G401.6 (cell line): ENCODE data around the gene OR7G3.

Experiments used
- FAIRE-seq: peaks from 2 replicates; lab custom pipeline; 2012; peaks lifted over from hg19 to GRCh38; lab: Jason Lieb, UNC

Gene OR7G3

DNA sequence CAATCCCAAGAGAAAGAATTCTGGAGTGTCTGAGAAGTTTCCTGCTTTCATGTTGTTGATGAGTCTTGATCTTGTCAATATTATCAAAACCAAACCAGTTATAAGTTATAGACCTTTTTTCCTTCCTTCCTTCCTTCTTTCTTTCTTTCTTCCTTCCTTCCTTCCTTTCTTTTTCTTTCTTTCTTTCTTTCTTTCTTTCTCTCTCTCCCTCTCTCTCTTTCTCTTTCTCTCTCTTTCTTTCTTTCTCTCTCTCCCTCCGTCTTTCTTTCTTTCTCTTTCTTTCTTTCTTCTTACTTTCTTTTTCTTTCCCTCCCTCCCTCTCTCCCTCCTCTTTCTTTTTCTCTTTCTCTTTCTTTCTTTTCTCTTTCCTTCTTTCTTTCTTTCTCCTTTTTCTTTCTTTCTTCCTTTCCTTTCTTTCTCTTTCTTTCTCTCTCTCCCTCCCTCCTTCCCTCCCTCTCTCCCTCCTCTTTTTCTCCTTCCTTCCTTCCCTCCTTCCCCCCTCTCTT is at the start of gene OR7G3:
Gene OR7G3, minus strand, starts transcription at position 51 of the 506 bp plus-strand sequence. Its CDS starts 0 bp downstream, at position 51.
- no peak for FAIRE-seq

DNA sequence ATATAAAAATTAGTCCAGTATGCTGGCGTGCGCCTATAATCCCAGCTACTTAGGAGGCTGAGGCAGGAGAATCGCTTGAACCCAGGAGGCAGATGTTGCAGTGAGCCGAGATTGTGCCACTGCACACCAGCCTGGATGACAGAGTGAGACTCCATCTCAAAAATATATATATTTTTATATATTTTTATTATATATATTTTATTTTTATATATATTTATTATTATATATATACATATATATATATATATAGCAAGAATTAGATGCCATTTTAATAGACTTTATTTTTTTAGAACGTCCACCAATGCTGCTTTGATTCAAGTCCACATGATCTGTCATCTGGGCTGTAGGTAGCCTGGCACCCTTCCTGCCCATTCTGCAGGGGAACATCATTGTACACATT is 48.6 kb upstream of the OR7G3 start:
- no peak for FAIRE-seq

DNA sequence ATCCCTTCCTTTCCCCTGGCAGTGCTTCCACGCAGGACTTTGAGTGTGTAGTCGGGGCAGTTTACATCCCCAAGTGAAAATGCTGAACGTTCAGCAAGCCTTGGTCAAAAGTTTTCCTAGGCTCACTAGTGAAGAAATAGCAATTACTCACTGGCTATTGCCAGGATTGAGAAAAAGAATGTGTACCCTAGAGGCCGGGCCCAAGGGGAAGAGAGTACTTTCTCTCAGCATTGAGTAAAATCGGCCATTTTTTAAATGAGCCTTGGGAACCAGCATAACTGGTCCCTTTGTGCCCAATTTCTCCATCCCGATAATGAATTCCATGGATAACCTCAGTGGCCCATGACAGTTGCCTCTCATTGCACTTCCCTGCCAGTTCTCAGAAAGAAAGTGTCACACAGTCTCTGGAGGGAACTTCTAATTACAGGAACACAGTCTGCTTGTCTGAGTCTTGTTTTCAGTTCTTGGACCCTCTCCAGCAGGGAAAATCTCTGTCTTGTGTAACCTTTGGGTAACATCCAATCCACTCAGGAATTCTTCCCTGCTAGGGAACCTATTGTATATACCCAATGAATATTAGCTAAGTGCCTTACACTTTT is 44.7 kb upstream of the OR7G3 start:
- no peak for FAIRE-seq

GRCh38 chr19:9166846-9167245 is 40.1 kb upstream of the OR7G3 start:
- FAIRE-seq, result no peak

GRCh38 chr19:9165261-9165660 is 38.5 kb upstream of the OR7G3 start:
- no peak for FAIRE-seq

GRCh38 chr19:9161427-9161826 is 34.7 kb upstream of the OR7G3 start:
- FAIRE-seq, result no peak

DNA sequence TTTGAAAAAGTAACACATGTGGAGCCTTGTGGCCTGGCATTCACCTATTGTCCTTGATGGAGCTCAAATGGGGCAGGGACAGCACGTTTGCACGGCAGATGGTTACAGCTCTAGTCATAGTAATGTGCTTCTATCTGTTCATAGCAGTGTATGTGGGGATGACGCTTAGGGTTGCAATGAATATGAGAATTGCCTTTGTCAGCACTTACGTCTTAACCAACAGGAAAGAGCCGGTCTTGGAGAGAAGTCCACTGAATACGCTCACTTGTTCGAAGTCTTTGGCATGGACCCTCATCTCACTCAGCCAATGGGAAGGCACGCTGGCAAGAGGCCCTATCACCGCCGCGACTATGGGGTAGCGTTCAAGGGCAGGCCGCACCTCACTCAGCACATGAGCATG is 33.1 kb upstream of the OR7G3 start:
- no peak for FAIRE-seq

- no peak for FAIRE-seq
These were observed 29.6 kb upstream of the OR7G3 start for GRCh38 chr19:9156304-9156703.

GRCh38 chr19:9155591-9155990 is 28.8 kb upstream of the OR7G3 start:
- FAIRE-seq, result no peak

GRCh38 chr19:9151367-9151766 is 24.6 kb upstream of the OR7G3 start:
- FAIRE-seq, result no peak

GRCh38 chr19:9150650-9151049 is 23.9 kb upstream of the OR7G3 start:
- FAIRE-seq, result no peak

- FAIRE-seq, result no peak
These were observed 23.2 kb upstream of the OR7G3 start for GRCh38 chr19:9149997-9150396.

DNA sequence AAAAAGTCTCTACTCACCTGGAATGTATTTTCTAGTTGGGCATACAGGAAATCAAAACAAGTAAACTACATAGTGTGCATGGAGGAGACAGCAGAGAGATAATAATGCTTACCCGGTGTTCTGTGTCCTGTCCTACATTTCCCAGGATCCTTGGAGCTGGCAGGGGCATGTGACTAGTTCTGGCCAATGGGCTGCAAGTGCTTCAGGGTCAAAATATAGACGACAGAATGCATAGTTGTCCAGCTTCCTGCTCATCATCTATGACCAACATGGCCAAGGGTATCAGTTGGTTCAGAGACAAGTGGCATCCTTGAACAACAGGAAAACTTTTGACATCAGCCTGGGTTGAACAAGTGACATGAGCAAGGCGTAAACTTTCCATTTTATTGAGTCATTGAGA is 21.9 kb upstream of the OR7G3 start:
- FAIRE-seq, result no peak

DNA sequence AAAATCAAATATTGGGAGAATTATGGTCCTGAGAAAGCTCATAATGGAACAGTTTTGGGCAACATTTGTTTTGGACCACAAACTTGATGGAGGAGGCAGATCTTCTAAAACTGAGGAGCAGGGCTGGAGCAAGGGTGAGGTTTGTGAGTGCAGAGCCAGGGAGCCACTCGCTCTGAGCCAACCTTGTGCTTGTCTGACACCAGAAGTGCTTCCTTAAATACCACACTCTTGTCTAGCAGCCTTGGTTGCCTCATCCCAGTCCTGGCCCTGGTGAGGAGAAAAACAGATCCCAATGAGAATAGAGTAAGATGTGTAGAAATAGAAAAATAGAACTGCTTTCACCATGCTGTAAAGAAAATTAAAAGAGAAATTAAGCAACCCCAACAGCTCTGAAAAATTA is 20.1 kb upstream of the OR7G3 start:
- FAIRE-seq, result no peak

DNA sequence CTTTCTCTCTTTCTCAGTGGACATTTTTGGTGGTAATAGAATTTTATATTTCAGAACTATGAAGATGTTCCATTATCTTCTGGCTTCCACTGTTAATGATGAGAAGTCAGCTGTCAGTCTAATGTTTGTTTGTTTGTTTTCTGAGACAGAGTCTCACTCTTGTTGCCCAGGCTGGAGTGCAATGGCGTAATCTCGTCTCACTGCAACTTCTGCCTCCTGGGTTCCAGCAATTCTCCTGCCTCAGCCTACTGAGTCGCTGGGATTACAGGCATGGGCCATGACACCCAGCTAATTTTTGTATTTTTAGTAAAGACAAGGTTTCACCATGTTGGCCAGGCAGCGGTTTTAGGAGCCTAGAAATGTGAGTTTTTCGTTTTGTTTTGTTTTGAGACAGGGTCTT is 18.2 kb upstream of the OR7G3 start:
- no peak for FAIRE-seq

- peak; percentile 90 for FAIRE-seq
These were observed 13.6 kb upstream of the OR7G3 start, which contains the start of gene ZNF317 for GRCh38 chr19:9140159-9140874. TSS of gene ZNF317 (plus strand) at chr19:9140397. CDS start at chr19:9156017, 15,620 bp downstream.

DNA sequence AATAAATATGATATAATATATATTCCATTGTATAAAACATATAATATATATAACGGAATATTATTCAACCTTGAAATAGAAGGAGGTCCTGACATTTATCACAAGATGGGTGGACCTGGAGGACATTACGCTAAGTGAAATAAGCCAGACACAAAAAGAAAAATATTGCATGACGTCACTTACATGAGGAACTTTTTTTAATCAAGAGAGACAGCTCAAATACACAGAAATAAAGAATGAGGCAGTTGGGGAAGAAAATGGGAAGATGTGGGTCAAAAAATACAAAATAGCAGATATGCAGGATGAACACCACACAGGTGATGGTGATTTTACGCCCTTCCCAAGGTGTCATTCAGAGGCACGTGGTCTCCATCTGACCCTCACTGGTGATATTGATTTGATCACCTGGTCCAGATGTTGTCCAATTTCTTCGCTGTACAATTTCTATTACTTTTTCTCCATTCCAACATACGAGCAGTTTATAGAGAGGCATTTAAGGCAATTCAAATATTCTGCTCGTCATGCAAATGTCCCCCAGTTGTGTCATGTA is 12.9 kb upstream of the OR7G3 start:
- FAIRE-seq, result no peak

DNA sequence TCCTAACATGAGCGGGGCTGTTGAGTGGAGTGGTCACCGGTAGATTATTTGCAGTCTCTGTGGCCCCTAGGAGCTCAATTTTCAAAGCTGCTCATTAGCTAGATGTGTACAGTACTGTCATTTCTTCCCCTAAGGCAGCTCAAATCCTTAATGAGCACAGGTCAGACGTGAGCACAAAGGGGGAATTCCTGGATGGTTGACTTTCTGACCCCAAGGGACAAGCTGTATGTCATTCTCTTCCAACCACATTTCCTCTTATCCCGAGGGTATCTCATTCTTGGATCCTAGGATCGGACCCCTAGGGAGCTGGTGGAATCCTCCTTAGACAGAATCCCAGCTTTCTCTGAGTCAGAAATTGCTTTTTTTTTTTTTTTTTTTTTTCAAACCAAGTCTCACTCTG is 5.7 kb upstream of the OR7G3 start:
- no peak for FAIRE-seq

DNA sequence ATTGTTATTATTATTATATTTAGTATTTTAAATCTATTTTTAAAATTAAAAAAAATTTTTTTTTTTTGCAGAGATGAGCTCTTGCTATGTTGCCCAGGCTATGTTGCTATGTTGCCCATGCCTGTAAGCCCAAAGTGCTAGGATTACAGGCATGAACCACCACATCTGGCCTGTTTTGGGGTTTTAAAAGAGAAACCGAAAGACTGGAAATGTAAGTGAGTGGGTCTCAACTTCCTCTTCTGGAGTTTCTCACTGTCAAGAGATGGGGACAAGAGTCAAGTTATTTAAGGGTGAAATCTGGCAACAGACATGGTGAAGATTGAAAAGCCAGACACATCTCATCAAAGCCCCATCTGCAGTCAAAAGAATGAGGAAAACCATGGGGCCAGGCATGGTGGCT is 4.2 kb upstream of the OR7G3 start:
- no peak for FAIRE-seq

DNA sequence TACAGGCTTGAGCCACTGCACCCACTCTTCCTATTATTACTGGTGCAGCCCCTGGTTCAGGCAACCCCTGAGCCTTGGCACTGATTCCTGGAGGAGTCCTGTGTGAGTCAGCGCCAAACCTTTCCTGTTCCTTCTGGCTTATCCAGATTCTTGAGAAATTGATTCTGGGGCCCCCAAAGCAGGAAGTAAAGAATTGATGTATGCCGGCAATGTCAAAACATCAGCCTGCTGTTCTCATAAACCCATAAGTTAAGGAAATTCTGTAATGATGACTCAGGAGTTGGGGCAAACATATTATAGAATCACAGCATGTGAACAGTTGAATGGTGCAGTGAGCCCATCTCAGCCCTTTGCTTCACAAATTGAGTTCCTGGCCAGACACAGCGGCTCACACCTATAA is 1.4 kb upstream of the OR7G3 start:
- FAIRE-seq, result no peak

- no peak for FAIRE-seq
These were observed 10.2 kb downstream of the OR7G3 start for GRCh38 chr19:9116547-9116946.

DNA sequence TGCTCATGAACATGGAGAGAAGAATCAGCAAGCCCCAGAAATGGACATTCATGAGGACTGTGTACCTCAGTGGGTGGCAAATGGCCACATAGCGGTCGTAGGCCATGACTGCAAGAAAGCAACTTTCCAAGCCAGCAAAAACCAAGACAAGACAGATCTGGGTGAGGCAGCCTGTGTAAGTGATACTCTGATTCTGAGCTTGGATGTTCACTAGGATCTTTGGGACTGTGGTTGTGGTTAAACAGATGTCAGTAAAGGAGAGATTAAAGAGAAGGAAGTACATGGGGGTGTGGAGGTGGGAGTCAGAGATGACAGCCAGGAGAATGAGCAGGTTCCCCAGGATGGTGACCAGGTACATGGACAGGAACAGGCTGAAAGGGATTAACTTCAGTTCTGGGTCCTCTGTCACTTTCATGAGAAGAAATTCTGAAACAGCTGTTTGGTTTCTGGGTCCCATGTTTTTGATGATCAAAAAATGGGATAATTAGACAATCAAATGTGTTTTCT is 11.4 kb downstream of the OR7G3 start, which contains the start of gene OR7G1:
Gene OR7G1, minus strand, starts transcription at position 457 of the 507 bp plus-strand sequence. Its CDS starts 0 bp downstream, at position 457.
- no peak for FAIRE-seq

GRCh38 chr19:9109959-9110358 is 16.8 kb downstream of the OR7G3 start:
- FAIRE-seq, result no peak
